ENCODE measurements around the gene NRDE2. TPM values are rescaled to one million over a fixed set of nuclear protein-coding genes. Genes with fewer than 3 reads are reported as not detected.

Gene NRDE2
- total RNA-seq, 1 donor from 2014 or later, result 19.7 TPM

DNA sequence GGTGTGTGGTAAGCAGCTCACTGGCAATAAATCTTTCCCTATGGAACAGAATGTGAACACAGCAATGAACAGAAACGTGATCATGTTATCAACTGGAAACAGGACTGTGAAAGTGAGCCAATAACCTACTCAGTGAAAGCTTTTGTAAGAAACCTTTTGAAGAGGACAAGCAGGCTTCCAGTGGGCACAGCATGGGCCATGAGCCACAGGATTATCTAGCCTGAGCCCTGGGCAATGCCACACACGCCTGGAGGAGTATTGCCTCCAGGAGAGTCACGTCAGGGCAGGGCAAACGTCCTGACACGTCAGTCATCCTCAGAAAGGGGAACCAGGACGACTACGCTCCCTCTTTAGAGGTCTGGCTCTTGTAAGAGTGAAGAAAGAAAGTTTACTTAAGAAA is 32.3 kb downstream of the NRDE2 start:
- no peak overlapping the region for H3K4me2 ChIP-seq (ENCODE audit: low read length)
- no peak for DNase-seq (ENCODE audit: low read depth)
- no peak overlapping the region for H3K4me3 Mint-ChIP-seq (ENCODE audit: unreplicated experiment)
- no peaks in the 10 kb centered on the region for H3K27me3 Mint-ChIP-seq (ENCODE audit: low read depth, unreplicated experiment)
- no peak overlapping the region for H3K27ac ChIP-seq (ENCODE audit: low read depth, low read length)
- no peaks in the 10 kb centered on the region for H3K9me3 ChIP-seq (ENCODE audit: insufficient read depth, low read depth, low read length)
- H3K4me1 Mint-ChIP-seq (ENCODE audit: low read depth, unreplicated experiment), result peaks cover 4% of the 10 kb centered on the region
- H3K4me1 ChIP-seq (ENCODE audit: insufficient read depth, low read length), result no peaks in the 10 kb centered on the region
- no peaks in the 10 kb centered on the region for H3K79me2 ChIP-seq (ENCODE audit: insufficient read depth, low read length)
- no peaks in the 10 kb centered on the region for H3K27me3 ChIP-seq (ENCODE audit: insufficient read depth, low read length)
- no peak for TF ChIP-seq EZH2 (IDR thresholded peaks at IDR 0.05; ENCODE audit: insufficient read depth, low read length)
- TF ChIP-seq, protein P1, sequence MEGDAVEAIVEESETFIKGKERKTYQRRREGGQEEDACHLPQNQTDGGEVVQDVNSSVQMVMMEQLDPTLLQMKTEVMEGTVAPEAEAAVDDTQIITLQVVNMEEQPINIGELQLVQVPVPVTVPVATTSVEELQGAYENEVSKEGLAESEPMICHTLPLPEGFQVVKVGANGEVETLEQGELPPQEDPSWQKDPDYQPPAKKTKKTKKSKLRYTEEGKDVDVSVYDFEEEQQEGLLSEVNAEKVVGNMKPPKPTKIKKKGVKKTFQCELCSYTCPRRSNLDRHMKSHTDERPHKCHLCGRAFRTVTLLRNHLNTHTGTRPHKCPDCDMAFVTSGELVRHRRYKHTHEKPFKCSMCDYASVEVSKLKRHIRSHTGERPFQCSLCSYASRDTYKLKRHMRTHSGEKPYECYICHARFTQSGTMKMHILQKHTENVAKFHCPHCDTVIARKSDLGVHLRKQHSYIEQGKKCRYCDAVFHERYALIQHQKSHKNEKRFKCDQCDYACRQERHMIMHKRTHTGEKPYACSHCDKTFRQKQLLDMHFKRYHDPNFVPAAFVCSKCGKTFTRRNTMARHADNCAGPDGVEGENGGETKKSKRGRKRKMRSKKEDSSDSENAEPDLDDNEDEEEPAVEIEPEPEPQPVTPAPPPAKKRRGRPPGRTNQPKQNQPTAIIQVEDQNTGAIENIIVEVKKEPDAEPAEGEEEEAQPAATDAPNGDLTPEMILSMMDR (IDR thresholded peaks at IDR 0.05; ENCODE audit: insufficient read depth, low read depth, low read length), result no peak
- no peak overlapping the region for H3K9ac ChIP-seq (ENCODE audit: low read length)
- no peak overlapping the region for H3K27ac Mint-ChIP-seq (ENCODE audit: unreplicated experiment)
- H3K4me3 ChIP-seq (ENCODE audit: insufficient read depth, low read depth, low read length), result no peak overlapping the region
- H3K36me3 Mint-ChIP-seq (ENCODE audit: low read depth, unreplicated experiment), result peaks cover 8% of the 10 kb centered on the region
- no peak overlapping the region for H2AFZ ChIP-seq (ENCODE audit: low read depth, low read length)
- H3K36me3 ChIP-seq (ENCODE audit: insufficient read depth, low read length), result peaks cover 14% of the 10 kb centered on the region
- no peaks in the 10 kb centered on the region for H3K9me3 Mint-ChIP-seq (ENCODE audit: unreplicated experiment)
- FAIRE-seq, result no peak
- H4K20me1 ChIP-seq (ENCODE audit: insufficient read depth, low read length), result peaks cover 4% of the 10 kb centered on the region

DNA sequence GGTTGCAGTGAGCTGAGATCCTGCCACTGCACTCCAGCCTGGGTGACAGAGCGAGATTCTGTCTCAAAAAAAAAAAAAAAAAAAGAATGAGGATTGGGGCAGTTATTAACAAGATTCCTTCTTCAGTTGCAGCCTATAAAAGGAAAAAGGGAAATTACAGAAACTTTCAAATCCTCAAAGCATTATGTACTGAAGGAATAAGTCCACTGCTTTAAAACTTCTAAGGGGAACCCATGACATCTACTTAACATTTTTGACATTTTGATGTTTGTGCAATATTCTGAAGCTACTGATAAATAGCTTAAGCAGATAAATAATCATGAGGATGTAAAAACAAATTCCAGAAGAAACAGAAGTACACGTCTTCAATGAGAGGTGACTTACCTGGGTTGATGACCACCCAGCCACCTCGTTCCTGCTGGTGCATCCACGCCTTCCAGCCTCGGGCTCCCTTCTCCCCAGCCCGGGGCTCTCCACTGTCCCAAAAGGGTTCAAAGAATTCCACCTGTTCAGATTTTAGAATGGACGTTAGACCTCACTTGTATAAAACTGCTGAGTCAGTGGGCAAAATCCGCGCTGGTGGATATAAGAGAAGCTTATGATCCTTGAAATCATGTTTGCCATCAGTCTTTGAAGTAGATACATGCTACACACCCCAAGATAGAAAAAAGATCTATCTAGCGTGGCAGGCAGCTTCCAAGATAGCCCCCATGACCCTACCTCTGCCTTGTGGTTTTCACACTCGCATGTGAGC is 33.7 kb downstream of the NRDE2 start:
- no peak overlapping the region for H3K27ac ChIP-seq (ENCODE audit: low read depth, low read length)
- peaks cover 13% of the 10 kb centered on the region for H3K36me3 ChIP-seq (ENCODE audit: insufficient read depth, low read length)
- Mint-ChIP-seq H3K4me1 (ENCODE audit: low read depth, unreplicated experiment) (peaks cover 4% of the 10 kb centered on the region), H3K4me3 (ENCODE audit: unreplicated experiment) (no peak overlapping the region), H3K9me3 (ENCODE audit: unreplicated experiment) (no peaks in the 10 kb centered on the region), H3K27me3 (ENCODE audit: low read depth, unreplicated experiment) (no peaks in the 10 kb centered on the region), H3K27ac (ENCODE audit: unreplicated experiment) (no peak overlapping the region), H3K36me3 (ENCODE audit: low read depth, unreplicated experiment) (peaks cover 10% of the 10 kb centered on the region)
- H2AFZ ChIP-seq (ENCODE audit: low read depth, low read length), result no peak overlapping the region
- H3K4me1 ChIP-seq (ENCODE audit: insufficient read depth, low read length), result no peaks in the 10 kb centered on the region
- FAIRE-seq (no peak), DNase-seq (ENCODE audit: low read depth) (no peak)
- no peak overlapping the region for H3K9ac ChIP-seq (ENCODE audit: low read length)
- peaks cover 4% of the 10 kb centered on the region for H4K20me1 ChIP-seq (ENCODE audit: insufficient read depth, low read length)
- H3K27me3 ChIP-seq (ENCODE audit: insufficient read depth, low read length), result no peaks in the 10 kb centered on the region
- no peaks in the 10 kb centered on the region for H3K9me3 ChIP-seq (ENCODE audit: insufficient read depth, low read depth, low read length)
- TF ChIP-seq, protein P1 (IDR thresholded peaks at IDR 0.05; ENCODE audit: insufficient read depth, low read depth, low read length), result no peak
- no peak for TF ChIP-seq EZH2 (IDR thresholded peaks at IDR 0.05; ENCODE audit: insufficient read depth, low read length)
- no peak overlapping the region for H3K4me3 ChIP-seq (ENCODE audit: insufficient read depth, low read depth, low read length)
- H3K4me2 ChIP-seq (ENCODE audit: low read length), result no peak overlapping the region
- H3K79me2 ChIP-seq (ENCODE audit: insufficient read depth, low read length), result no peaks in the 10 kb centered on the region

DNA sequence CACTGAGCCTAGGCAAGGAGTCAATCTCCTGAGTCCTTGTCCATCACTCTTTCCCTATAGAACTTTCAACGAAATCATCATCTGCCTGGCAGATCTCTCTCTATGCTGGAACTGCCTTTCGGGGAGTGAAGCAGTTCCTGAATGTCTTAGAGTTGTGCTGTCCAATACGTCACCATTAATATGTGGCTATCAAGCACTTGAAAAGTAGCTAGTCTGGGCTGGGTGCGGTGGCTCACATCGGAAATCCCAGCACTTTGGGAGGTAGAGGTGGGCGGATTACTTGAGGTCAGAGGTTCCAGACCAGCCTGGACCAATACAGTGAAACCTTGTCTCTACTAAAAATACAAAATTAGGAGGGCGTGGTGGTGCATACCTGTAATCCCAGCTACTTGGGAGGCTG is 35.1 kb downstream of the NRDE2 start:
- Histone ChIP-seq H3K4me3 (ENCODE audit: insufficient read depth, low read depth, low read length) (no peak overlapping the region), H3K27me3 (ENCODE audit: insufficient read depth, low read length) (no peaks in the 10 kb centered on the region), H2AFZ (ENCODE audit: low read depth, low read length) (no peak overlapping the region), H3K36me3 (ENCODE audit: insufficient read depth, low read length) (peaks cover 17% of the 10 kb centered on the region), H3K4me2 (ENCODE audit: low read length) (no peak overlapping the region), H4K20me1 (ENCODE audit: insufficient read depth, low read length) (peaks cover 4% of the 10 kb centered on the region), H3K27ac (ENCODE audit: low read depth, low read length) (no peak overlapping the region), H3K9ac (ENCODE audit: low read length) (no peak overlapping the region), H3K79me2 (ENCODE audit: insufficient read depth, low read length) (no peaks in the 10 kb centered on the region), H3K4me1 (ENCODE audit: insufficient read depth, low read length) (no peaks in the 10 kb centered on the region), H3K9me3 (ENCODE audit: insufficient read depth, low read depth, low read length) (no peaks in the 10 kb centered on the region)
- FAIRE-seq, result no peak
- no peaks in the 10 kb centered on the region for H3K27me3 Mint-ChIP-seq (ENCODE audit: low read depth, unreplicated experiment)
- H3K27ac Mint-ChIP-seq (ENCODE audit: unreplicated experiment), result no peak overlapping the region
- no peaks in the 10 kb centered on the region for H3K9me3 Mint-ChIP-seq (ENCODE audit: unreplicated experiment)
- no peak for DNase-seq (ENCODE audit: low read depth)
- TF ChIP-seq, protein P1 (IDR thresholded peaks at IDR 0.05; ENCODE audit: insufficient read depth, low read depth, low read length), result no peak
- TF ChIP-seq EZH2 (IDR thresholded peaks at IDR 0.05; ENCODE audit: insufficient read depth, low read length), result no peak
- peaks cover 4% of the 10 kb centered on the region for H3K4me1 Mint-ChIP-seq (ENCODE audit: low read depth, unreplicated experiment)
- H3K4me3 Mint-ChIP-seq (ENCODE audit: unreplicated experiment), result no peak overlapping the region
- peaks cover 10% of the 10 kb centered on the region for H3K36me3 Mint-ChIP-seq (ENCODE audit: low read depth, unreplicated experiment)

All from astrocyte (in vitro differentiated cells and primary cell).